ENCODE results near the gene RELCH. TPM values are rescaled to one million over a fixed set of nuclear protein-coding genes. Genes with fewer than 3 reads are reported as not detected.

The RELCH gene
- total RNA-seq, 1 experiment from 2014 or later: 19.5 TPM

DNA sequence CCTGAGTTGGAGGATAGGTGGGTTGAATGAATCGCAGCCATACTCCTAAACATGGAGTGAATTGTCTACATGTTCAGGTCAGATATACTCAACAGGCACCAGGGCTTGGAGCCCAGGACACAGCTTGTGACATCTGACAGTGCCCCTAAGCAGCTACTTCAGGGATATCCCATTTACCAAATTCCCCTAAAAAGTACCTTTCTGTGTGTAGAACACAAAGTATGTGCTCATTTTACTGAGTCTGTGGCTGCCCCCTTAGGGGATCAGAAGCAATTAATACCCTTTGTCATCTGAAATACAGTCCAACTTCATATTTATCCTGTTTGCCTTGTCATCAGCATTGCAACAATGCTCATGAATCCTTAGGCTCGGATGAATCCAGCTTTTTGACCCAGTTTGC is 158.9 kb downstream of the RELCH start:
- ChIA-PET POLR2A (no interaction called here), CTCF (no interaction called here)
- Histone ChIP-seq H3K27me3 (ENCODE audit: control insufficient read depth, insufficient read depth, low read length) (no peaks in the 10 kb centered on the region), H3K36me3 (ENCODE audit: control insufficient read depth, insufficient read depth, low read length) (no peaks in the 10 kb centered on the region), H3K4me1 (ENCODE audit: control insufficient read depth, insufficient read depth, low read length) (peaks cover 17% of the 10 kb centered on the region), H3K9me3 (ENCODE audit: control insufficient read depth, insufficient read depth, low read depth, low read length) (no peaks in the 10 kb centered on the region), H3K27ac (ENCODE audit: low read length) (no peak overlapping the region), H3K4me3 (ENCODE audit: low read depth in 2 of 2, low read length in 2 of 2) (no peak overlapping the region)
- no TSS peak for BruUV-seq (replicated peaks)
- intact Hi-C loops (cut with micrococcal nuclease; ENCODE audit: unreplicated experiment): no loop called here
- DNase-seq (ENCODE audit: low read depth, low spot score) (no peak), ATAC-seq (no peak)
- TF ChIP-seq POLR2AphosphoS5 (IDR thresholded peaks at IDR 0.05; ENCODE audit: low read depth, low read length) (no peak), SIN3A (IDR thresholded peaks at IDR 0.05; ENCODE audit: borderline replicate concordance, insufficient read depth, low read depth, low read length) (no peak), TCF7L2 (IDR thresholded peaks at IDR 0.05; ENCODE audit: low read depth, low read length) (no peak)
- TF ChIP-seq, protein P1, sequence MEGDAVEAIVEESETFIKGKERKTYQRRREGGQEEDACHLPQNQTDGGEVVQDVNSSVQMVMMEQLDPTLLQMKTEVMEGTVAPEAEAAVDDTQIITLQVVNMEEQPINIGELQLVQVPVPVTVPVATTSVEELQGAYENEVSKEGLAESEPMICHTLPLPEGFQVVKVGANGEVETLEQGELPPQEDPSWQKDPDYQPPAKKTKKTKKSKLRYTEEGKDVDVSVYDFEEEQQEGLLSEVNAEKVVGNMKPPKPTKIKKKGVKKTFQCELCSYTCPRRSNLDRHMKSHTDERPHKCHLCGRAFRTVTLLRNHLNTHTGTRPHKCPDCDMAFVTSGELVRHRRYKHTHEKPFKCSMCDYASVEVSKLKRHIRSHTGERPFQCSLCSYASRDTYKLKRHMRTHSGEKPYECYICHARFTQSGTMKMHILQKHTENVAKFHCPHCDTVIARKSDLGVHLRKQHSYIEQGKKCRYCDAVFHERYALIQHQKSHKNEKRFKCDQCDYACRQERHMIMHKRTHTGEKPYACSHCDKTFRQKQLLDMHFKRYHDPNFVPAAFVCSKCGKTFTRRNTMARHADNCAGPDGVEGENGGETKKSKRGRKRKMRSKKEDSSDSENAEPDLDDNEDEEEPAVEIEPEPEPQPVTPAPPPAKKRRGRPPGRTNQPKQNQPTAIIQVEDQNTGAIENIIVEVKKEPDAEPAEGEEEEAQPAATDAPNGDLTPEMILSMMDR (IDR thresholded peaks at IDR 0.05): no peak
- TF ChIP-seq, protein P2, sequence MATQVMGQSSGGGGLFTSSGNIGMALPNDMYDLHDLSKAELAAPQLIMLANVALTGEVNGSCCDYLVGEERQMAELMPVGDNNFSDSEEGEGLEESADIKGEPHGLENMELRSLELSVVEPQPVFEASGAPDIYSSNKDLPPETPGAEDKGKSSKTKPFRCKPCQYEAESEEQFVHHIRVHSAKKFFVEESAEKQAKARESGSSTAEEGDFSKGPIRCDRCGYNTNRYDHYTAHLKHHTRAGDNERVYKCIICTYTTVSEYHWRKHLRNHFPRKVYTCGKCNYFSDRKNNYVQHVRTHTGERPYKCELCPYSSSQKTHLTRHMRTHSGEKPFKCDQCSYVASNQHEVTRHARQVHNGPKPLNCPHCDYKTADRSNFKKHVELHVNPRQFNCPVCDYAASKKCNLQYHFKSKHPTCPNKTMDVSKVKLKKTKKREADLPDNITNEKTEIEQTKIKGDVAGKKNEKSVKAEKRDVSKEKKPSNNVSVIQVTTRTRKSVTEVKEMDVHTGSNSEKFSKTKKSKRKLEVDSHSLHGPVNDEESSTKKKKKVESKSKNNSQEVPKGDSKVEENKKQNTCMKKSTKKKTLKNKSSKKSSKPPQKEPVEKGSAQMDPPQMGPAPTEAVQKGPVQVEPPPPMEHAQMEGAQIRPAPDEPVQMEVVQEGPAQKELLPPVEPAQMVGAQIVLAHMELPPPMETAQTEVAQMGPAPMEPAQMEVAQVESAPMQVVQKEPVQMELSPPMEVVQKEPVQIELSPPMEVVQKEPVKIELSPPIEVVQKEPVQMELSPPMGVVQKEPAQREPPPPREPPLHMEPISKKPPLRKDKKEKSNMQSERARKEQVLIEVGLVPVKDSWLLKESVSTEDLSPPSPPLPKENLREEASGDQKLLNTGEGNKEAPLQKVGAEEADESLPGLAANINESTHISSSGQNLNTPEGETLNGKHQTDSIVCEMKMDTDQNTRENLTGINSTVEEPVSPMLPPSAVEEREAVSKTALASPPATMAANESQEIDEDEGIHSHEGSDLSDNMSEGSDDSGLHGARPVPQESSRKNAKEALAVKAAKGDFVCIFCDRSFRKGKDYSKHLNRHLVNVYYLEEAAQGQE (IDR thresholded peaks at IDR 0.05; ENCODE audit: insufficient read depth in 1 of 2, low read depth in 2 of 2, low read length in 1 of 2): no peak
- in situ Hi-C loops (cut with HindIII; ENCODE audit: low pct_unique_long_range_greater_than_20kb, low sequenced_read_pairs): no loop called here

DNA sequence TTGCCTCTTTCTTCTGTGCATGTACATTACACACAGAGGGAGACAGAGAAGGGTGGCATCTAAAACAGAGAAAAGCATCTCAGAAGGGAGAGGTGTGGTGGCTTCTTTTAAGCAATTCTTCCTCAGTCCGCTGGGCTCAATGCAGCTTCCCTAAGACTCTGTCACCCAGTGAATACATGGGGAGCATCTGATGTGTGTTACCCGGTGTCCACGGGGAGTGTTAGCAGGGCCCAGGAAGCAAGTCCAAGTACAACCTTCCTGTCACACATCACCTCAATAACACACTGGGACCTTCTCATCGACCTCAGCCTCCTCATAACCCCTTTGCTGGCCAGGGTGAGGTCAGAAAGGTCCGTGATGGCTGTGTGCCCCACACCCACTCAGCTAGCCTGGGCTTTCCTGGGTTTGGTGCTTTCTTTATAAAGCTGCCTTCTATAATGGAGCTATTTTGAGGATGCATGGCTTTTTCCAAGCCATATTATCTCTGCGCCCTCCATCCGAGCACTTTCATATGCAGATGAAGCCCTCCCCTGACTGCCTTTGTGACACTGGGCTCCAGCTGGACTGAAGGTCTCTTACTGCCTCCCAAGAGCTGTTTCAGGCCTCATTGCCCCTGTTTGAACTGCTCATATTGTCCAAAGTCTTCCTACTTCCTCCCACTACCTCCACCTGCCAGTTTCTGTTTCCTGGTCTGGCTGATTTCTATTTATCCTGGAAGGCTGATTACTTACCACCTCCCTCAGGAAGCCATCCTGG is 159.5 kb downstream of the RELCH start:
- H3K36me3 ChIP-seq (ENCODE audit: control insufficient read depth, insufficient read depth, low read length): no peaks in the 10 kb centered on the region
- intact Hi-C loops (cut with micrococcal nuclease; ENCODE audit: unreplicated experiment): no loop called here
- peaks cover 12% of the 10 kb centered on the region for H3K4me1 ChIP-seq (ENCODE audit: control insufficient read depth, insufficient read depth, low read length)
- H3K9me3 ChIP-seq (ENCODE audit: control insufficient read depth, insufficient read depth, low read depth, low read length): no peaks in the 10 kb centered on the region
- TF ChIP-seq POLR2AphosphoS5 (IDR thresholded peaks at IDR 0.05; ENCODE audit: low read depth, low read length) (no peak), SIN3A (IDR thresholded peaks at IDR 0.05; ENCODE audit: borderline replicate concordance, insufficient read depth, low read depth, low read length) (no peak), TCF7L2 (IDR thresholded peaks at IDR 0.05; ENCODE audit: low read depth, low read length) (no peak)
- TF ChIP-seq, protein P1 (IDR thresholded peaks at IDR 0.05): no peak
- TF ChIP-seq, protein P2 (IDR thresholded peaks at IDR 0.05; ENCODE audit: insufficient read depth in 1 of 2, low read depth in 2 of 2, low read length in 1 of 2): no peak
- H3K27ac ChIP-seq (ENCODE audit: low read length): peak overlapping the region; percentile 61
- no TSS peak for BruUV-seq (replicated peaks)
- in situ Hi-C loops (cut with HindIII; ENCODE audit: low pct_unique_long_range_greater_than_20kb, low sequenced_read_pairs): no loop called here
- ATAC-seq: peak; percentile 56
- ChIA-PET POLR2A (no interaction called here), CTCF (no interaction called here)
- H3K4me3 ChIP-seq (ENCODE audit: low read depth in 2 of 2, low read length in 2 of 2): no peak overlapping the region
- no peaks in the 10 kb centered on the region for H3K27me3 ChIP-seq (ENCODE audit: control insufficient read depth, insufficient read depth, low read length)
- no peak for DNase-seq (ENCODE audit: low read depth, low spot score)

All from Panc1 (cell line).